ENCODE data around the gene ITGB4.
"Not testable (repeated sequence)": the region's sequence is repeated elsewhere in the genome, so short reads cannot be mapped to it uniquely, and the experiment has no call there.

Gene ITGB4

GRCh38 chr17:75754378-75755204 lies 33.3 kb downstream of the ITGB4 start:
- DNase-seq = peak in 1 of 2 donors; percentile 42

DNA sequence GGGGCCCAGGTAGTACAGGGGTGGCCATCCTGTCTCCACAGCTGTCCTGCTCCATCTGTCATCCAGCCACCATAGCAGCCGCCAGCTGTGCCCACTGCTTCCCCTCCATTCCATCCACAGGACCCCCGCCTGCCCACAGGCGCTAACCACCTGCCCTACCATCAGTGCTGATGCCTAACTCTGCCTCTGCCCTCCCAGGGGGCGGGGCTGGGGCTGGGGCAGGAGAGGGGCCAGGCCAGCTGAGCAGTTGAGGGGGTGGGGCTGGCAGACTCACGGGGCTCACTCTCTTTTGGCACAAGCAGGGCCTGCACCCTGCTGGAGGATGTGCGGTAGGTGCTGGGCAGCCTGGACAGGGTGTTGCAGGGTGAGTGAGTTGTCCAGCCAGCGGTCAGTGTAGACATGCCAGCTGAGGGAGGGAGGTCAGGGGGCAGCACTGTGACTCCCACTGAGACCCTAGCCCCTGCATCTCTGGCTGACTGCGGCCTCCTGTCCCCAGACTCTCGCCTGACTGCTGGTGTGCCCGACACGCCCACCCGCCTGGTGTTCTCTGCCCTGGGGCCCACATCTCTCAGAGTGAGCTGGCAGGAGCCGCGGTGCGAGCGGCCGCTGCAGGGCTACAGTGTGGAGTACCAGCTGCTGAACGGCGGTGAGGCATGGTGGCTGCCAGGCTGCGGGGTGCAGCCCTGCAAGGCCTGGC lies 34.1 kb downstream of the ITGB4 start:
- DNase-seq = no peak

DNA sequence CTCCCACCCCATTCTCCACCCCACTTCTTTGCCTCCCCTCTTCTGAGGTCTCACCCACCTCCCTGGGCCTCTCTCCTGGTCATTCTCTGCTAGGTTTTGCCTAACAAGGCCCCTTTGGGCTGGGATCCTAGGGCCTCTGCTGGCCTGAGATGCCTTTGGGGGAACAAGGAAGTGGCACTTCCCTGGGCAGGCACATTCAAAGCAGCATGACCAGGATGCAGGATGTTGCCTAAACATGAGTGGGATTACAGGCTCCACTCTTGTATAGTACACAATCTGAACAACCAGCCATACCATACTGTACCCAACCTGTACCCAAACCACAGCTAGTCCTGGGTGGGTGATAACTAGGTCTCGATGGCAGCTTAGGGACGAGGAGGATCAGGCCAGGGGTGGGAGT lies 34.7 kb downstream of the ITGB4 start:
- DNase-seq = peak; percentile 54 to 76

DNA sequence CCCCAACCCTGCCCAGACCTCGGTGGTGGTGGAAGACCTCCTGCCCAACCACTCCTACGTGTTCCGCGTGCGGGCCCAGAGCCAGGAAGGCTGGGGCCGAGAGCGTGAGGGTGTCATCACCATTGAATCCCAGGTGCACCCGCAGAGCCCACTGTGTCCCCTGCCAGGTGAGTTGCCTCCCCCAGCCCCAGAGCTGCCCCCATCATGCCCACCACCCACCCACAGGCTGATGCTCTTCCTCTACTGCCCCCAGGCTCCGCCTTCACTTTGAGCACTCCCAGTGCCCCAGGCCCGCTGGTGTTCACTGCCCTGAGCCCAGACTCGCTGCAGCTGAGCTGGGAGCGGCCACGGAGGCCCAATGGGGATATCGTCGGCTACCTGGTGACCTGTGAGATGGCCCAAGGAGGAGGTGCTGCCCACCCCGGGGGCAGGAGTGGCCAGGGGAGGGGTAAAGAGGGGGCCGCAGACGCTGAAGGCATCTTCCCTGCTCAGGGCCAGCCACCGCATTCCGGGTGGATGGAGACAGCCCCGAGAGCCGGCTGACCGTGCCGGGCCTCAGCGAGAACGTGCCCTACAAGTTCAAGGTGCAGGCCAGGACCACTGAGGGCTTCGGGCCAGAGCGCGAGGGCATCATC lies 35.3 kb downstream of the ITGB4 start:
- DNase-seq = no peak

GRCh38 chr17:75757086-75757681 lies 35.9 kb downstream of the ITGB4 start:
- DNase-seq = no peak

DNA sequence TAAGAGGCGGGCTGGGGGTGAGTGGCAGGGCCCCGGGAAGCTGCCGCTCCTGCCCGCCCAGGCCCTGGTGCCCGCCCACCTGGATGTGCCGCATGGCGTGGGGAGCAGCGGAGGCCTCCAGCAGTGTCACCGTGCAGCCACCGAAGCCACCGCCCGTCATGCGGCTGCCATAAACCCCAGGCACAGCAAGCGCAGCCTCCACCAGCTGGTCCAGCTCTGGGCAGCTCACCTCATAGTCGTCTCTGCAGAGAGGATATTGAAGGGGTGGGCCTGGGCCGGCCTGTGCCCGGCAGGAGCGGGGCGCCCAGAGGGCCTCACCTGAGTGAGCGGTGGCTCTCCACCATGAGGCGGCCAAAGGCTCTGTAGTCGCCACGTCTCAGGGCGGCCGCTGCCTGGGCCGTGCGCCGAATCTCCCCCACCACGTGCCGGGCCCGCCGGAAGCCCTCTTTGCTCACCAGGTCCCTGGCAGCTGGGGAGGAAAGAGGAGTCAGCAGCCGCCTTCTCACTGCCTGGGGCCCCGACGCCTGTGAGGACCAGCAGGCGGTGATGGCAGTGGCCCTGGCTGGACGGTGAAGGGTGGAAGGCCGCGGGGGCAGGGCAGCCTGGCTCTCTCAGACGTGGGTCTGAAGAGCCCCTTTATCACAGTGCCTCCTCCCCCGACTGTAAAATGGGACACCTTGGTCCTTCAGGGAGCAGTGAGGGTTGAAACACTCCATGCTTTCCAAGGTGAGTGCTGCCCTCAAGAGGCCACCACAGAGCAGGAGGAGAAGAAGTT lies 37.1 kb downstream of the ITGB4 start:
- DNase-seq = no peak

- DNase-seq = no peak
Measured at GRCh38 chr17:75759457-75759856, 38.2 kb downstream of the ITGB4 start.

DNA sequence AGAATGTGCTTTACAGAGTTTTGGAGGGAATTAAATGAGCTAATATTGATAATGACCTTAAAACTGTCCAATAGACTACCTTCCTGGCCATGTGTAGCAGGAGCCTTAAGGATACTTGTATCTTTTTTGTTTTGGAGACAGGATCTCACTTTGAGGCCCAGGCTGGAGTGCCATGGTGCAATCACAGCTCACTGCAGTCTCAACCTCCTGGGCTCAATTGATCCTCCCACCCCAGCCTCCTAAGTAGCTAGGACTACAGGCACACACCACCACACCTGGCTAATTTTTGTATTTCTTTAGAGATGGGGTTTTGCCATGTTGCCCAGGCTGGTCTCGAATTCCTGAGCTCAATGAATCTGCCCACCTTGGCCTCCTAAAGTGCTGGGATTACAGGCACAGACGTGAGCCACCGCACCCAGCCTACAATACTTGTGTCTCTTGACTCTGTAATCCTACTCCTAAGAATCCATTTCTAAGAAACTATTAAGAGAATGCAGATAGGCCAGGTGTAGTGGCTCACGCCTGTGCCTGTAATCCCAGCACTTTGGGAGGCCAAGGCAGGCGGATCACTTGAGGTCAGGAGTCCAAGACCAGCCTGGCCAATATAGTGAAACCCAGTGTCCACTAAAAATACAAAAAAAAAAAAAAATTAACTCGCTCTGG lies 38.9 kb downstream of the ITGB4 start:
- DNase-seq = not testable (repeated sequence)

GRCh38 chr17:75762513-75763268 lies 41.4 kb downstream of the ITGB4 start:
- no peak for DNase-seq

DNA sequence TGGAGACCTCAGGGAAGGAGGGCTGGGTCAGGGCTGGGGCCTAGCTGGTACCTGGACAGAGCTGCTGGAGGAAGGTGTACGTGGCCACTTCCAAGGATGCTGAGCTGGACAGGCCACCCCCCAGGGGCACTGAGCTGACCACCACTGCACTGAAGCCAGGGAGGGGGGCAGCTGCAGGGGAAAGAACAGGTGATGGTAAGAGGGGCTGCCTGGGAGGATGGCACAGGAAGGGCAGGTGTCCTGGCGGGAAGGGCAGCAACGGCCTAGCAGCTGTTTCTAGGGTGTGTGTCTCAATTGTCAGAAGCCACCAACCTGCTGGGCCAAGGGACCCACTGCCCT lies 42.0 kb downstream of the ITGB4 start:
- DNase-seq = no peak

DNA sequence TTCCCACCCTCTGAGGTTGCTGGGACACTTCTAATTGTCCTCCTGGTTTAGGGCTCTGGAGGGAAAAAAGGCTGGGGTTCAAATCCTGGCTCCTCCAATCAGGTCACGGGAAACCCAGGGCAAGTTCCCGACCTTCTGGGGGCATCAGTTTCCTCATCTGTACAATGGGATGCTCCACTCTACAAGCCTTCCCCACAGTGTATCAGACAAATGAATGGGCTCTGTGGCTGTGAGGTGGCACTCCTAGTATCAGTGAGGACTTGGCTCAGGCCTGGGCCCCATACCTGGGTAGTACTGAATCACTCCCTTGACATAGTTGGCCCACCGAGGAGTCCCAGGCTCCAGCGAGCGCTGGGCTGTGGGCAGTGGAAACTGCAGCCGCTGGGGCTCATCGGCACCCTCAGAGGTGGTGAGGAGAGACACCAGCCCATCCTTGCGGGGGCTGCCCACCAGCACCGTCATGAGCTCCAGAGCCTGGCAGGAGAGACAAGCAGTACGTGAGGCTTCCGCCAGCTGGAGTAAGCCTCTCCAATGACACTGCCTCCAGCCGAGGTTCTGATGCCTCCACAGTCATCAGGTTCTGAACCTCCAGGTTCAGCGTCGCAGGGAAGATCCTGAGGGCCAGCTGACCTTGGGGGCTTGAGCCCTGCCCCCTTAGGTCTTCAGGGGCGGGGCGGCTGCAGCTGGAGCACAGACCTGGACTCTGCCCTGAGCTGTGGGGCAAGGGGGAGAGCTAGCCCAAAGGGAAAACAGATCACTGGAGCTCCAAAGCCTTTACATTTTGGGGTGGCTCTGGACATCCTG lies 42.6 kb downstream of the ITGB4 start:
- DNase-seq = no peak

DNA sequence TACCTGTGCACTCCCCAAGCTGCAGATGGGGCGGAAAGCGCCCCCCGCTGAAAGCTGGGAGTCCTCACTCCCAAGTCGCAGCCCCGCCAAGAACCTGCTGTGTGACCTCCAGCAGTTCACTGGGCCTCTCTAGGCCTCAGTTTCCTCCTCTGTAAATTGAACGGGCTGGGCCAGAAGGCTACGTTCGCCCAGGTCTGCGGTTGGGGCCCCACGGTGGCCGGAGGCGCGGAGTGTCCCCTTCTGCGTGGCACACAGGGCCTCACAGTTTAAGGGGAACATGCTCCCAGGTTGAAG lies 43.1 kb downstream of the ITGB4 start:
- no peak for DNase-seq

GRCh38 chr17:75764711-75765421 lies 43.6 kb downstream of the ITGB4 start, which contains the start of gene GALK1:
TSS of gene GALK1 (minus strand) at chr17:75765192. CDS start at chr17:75765136, 56 bp downstream.
- peak; percentile 62 to 71 for DNase-seq

GRCh38 chr17:75765981-75766380 lies 44.7 kb downstream of the ITGB4 start:
- DNase-seq = no peak

DNA sequence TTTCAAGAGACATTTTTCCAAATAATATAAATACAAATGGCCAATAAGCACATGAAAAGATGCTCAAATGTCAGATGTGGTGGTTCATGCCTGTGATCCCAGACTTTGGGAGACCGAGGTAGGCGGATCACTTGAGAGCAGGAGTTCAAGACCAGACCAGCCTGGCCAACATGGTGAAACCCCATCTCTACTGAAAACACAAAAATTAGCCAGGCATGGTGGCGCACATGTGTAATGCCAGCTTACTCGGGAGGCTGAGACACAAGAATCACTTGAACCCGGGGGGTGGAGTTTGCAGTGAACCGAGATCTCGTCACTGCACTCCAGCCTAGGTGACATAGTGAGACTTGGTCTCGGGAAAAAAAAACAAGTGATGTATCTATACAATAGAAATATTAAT lies 46.6 kb downstream of the ITGB4 start:
- no peak for DNase-seq

- DNase-seq = no peak
Measured at GRCh38 chr17:75769536-75769935, 48.3 kb downstream of the ITGB4 start.

- DNase-seq = no peak
Measured at GRCh38 chr17:75771334-75772281, 50.3 kb downstream of the ITGB4 start.

DNA sequence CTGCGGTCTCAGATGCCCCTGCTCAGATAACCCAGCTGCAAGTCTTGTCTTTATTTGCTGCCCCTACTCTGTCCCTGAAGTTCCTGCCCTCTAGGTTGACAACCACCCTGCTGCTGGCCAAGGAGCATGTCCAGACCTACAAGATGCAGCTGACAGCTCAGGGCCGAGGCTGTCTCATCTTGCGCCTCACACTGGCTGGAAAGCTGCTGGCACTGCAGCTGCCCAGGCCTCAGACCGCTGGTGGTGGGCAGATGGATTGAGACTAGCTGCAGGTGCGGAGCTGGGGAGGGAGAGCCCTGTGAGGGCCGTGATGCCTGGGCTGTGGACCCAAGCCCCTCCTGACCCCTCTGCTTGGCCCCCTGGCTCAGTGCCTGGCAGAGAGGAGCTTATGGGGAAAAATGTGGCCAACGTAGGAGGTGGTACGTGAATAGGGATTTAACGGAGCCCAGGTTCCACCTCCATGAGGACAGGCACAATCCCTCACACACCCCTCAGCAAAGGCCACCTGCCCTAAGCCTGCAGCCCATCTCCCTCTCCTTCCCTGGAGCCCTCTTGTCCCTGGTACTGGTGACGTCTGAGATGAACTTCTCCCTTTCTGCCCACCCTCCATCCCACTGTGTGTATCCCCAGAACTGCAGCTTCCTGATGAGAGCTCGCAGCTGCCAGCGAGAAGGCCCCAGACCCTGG lies 52.0 kb downstream of the ITGB4 start:
- no peak for DNase-seq

Measured in inflammatory macrophage treated with lipopolysaccharide for 1 hour (primary cell).